NCI-H510A treated with DMSO at 0.1 percent for 48 hours (cell line): ENCODE data around the gene PON3.

Source experiments
- DNase-seq: peaks from one replicate; lab custom pipeline; 2025; lab: John Stamatoyannopoulos, UW

Gene PON3

GRCh38 chr7:95396136-95397032, at the start of gene PON3:
TSS of gene PON3 (minus strand) at chr7:95396375. CDS start at chr7:95396350, 25 bp downstream.
- peak; percentile 70 for DNase-seq

DNA sequence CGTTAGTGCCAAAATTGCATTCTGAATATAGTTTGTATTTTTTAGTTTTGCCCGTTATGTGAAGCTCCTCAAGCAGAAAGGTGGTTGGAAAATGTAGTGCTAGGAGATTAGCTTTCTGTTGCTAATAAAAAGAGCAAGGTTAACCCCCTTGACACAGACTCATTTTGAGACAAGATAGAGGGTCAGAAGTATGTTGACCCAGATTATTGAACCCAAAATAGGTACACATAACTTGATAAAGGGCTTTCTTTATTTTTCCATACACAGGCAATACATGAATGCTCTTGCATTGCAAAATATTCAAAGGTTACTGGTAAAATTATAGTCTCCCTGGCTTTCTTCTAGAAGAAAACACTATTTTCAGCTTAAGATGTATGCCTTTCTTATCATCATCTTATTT, 48.6 kb upstream of the PON3 start:
- no peak for DNase-seq

DNA sequence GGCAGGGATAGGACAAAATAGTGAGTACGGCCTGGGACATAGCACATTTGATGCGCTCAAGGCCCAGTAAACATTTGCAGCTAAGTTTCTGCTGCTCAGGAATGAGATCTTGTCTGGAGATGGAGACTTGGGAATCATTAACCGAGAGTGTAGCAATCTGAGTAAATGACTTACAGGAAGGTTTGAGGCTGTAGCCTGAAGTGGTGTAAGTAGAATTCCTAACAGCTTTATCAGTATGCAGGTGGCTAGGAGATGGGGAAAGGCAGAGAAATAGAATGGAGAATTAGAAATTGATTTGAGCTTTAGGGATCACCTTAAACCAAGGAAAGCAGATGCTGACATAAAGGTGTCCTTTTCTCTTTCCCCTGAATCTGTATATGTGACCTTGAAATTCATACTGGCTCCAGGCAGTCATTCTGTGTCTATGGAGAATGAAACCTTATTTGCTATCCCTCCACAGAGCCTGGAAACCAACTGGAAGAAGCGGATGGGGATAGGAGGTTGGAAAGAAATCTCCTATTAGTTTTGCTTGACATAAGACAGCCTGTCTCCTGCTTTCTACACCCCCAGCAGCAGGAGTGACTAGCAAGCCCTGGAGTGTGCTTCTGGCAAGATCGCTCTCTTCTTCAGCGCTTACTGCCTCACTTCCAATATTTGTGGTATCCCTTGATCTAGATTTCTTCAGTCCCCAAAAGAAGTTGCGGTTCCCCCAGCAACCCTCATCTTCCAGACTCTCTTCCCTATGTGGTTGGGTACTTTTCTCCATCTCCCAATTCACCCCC, 45.1 kb upstream of the PON3 start:
- no peak for DNase-seq

GRCh38 chr7:95440394-95441038, 44.3 kb upstream of the PON3 start:
- DNase-seq, result no peak

DNA sequence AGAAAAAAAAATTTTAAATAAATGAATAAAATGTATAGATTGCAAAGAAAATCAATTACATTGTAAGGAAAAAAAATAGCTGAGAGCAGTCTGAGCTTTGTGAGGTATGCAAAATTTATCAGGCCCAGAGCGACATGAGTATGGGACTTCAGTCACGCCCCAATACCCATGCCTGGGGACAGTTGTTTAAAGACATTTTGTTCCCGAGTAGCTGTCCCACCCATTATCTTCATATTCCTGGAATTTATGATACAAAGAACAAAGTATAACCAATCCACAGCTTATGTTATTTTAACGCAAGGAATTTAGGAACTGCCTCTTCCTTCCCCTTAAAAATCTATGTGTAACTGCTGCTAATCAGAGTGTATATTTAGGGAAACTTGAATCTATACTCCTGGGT, 40.2 kb upstream of the PON3 start:
- no peak for DNase-seq

DNA sequence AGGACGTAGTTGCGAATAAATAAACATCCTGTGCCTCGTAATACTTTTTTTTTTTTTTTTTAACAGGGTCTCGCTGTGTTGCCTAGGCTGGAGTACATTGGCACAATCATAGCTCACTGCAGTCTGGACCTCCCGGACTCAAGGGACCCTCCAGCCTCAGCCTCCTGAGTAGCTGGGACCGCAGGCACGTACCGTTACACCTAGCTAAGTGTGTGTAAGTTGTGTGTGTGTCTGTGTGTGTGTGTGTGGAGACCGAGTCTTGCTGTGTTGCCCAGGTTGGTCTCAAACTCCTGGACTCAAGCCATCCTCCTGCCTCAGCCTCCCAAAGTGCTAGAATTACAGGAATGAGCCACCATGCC, 39.2 kb upstream of the PON3 start:
- no peak for DNase-seq

GRCh38 chr7:95434557-95435421, 38.6 kb upstream of the PON3 start, which contains the start of gene PON2:
TSS of gene PON2 (minus strand) at chr7:95435028. CDS start at chr7:95434951, 77 bp downstream.
- DNase-seq, result peak; percentile 53

- DNase-seq, result peak; percentile 31
Observed at GRCh38 chr7:95433952-95434556, 37.9 kb upstream of the PON3 start.

GRCh38 chr7:95433129-95433528, 37.0 kb upstream of the PON3 start:
- DNase-seq, result no peak

- no peak for DNase-seq
Observed at GRCh38 chr7:95432606-95433005, 36.4 kb upstream of the PON3 start.

DNA sequence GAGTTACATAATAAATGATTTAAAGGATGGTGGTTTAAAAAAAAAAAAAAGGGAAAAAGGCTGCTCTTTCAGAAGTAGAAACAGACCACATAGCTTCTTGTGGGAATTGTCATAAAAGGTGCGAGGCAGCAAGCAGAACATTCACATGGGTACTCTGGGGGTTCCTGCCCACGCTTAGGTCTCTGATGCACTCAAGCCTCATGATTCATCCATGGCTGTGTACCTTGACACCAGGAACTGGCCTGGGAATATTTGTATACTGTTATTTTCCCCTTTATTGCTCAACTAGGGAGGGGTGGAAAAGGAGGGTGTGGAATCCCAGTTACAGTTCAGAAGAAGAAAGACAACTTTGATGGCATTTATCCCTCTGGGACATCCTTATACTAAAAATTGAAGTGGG, 34.7 kb upstream of the PON3 start:
- DNase-seq, result no peak

DNA sequence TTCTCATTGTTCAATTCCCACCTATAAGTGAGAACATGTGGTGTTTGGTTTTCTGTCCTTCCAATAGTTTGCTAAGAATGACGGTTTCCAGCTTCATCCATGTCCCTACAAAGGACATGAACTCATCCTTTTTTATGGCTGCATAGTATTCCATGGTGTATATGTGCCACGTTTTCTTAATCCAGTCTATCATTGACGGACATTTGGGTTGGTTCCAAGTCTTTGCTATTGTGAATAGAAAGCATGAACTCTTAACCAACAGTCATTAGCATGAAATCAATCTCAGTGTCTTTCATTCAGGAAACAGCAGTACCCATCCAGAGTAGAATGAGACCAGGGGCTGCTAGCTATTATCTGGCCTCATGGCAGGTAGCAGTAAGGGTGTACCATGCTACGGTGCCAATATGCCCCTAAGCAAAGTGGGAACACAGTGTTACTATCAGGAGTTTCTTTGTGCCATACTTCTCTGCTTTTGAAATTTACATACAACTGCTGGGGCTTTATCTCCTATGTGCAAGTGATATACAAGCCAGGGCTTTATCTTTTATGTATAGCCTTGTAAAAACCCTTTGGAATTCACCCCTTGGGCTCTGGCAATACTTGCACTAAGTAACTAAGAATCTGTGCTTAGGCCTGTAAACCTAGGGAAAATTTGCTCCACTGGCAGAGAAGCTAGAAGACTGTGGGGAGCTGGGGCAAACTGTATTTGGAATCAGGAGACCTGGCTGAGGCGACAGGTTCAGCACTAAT, 33.2 kb upstream of the PON3 start:
- DNase-seq, result no peak

GRCh38 chr7:95427914-95428516, 31.8 kb upstream of the PON3 start:
- DNase-seq, result no peak

DNA sequence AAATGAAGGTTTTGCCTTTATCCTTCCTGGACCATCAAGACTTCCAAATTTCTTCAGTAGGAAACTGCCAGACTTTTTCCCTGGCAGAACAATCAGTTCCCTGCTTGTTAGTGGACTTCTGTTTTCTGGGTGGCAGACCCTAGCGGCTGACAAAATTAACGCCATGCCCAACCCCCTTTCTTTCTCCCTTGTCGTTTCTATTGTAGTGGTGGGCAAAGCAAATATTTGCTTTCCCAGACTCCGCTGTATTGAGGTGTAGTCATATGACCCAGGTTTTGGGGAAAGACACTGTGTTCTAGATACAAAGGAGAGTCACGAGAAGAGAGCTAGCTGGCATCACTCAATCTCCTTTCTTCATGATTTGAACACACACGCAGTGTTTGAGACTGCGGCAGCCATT, 31.0 kb upstream of the PON3 start:
- DNase-seq, result no peak

DNA sequence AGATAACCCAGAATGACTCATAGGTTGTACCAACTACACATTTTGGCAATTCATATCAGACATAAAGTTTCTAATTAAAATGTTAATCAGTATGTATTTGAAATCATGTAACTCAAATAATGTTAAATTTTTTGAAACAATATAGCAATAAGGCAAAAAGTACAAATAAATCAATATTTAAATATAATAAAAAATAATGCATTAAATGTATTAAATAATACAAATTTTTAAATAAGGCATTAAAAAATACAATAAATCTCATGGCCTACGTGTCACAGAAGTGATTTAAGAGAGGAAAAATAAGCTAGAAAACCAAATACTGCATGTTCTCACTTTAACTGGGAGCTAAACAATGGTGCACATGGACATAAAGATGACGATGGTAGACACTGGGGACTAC, 29.5 kb upstream of the PON3 start:
- no peak for DNase-seq

DNA sequence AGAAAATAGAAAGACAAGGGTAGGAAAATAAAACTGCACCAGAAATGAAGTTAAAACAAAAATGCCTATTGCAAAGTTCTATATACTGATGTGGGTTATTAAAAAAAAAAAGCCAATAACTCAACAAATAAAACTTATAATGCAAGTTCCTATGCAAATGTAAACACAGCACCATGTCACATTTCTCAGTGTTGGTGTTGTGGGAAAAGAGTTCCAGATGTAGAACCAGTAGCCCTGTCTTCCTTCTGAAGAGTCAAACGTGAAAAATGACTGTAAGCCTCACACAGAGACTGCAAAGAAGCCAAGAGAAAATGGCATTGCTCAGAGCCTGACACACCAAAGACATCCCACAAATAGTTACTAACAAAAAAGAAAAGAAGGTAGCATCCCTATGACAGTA, 28.5 kb upstream of the PON3 start:
- DNase-seq, result no peak

DNA sequence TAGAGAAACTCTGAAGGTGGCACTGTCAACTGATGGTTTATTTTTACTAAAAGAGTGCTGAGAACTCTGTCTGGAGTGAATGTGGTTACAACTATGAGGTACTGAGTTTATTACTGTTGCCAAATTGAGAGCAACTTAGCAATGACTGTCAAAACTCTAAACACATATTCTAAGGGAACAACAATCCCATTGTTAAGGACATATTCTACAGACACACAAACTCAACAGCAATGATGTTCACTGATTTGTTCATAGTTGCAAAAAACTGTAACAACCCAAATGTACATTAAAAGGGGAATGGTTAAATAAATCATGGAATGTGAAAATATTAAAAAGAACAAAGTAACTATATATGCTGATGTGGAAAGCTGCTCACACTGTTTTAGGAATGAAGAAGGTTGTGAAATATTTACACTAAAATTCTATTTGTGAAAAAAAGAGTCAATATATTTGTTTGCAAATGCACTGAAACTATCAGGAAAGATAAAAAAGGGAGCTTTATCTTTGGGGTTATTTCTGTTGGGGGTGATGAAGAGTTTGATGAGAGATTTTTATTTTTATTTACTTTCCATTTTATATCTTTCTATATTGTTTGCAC, 25.8 kb upstream of the PON3 start:
- DNase-seq, result no peak

GRCh38 chr7:95421000-95421846, 25.0 kb upstream of the PON3 start:
- peak; percentile 11 for DNase-seq

- no peak for DNase-seq
Observed at GRCh38 chr7:95412075-95412474, 15.9 kb upstream of the PON3 start.
